Cerebellar nuclear complex (tissue), 1 donor: ENCODE results near the gene HEMK1.
A peak's percentile ranks its signal among the peaks of the same experiment; 100 is the strongest.

Experiments used
- DNase-seq, 2 experiments: peaks; one replicate each; lab custom pipeline; 2025; lab: John Stamatoyannopoulos, UW

HEMK1 gene

GRCh38 chr3:50568947-50569749, at the start of gene HEMK1:
HEMK1 (plus strand) TSS chr3:50569522; CDS start chr3:50571105, 1,583 bp downstream.
- DNase-seq = peak; percentile 11 to 23

- no peak for DNase-seq
Observed at GRCh38 chr3:50520849-50521248, 48.5 kb upstream of the HEMK1 start.

- DNase-seq = no peak
Observed at GRCh38 chr3:50521572-50521971, 47.8 kb upstream of the HEMK1 start.

GRCh38 chr3:50523279-50523811, 46.0 kb upstream of the HEMK1 start:
- DNase-seq = no peak

- DNase-seq = no peak
Observed at GRCh38 chr3:50524746-50525145, 44.6 kb upstream of the HEMK1 start.

- DNase-seq = no peak
Observed at GRCh38 chr3:50525191-50525910, 44.0 kb upstream of the HEMK1 start.

- DNase-seq = no peak
Observed at GRCh38 chr3:50525987-50526386, 43.3 kb upstream of the HEMK1 start.

- DNase-seq = no peak
Observed at GRCh38 chr3:50530001-50530970, 39.0 kb upstream of the HEMK1 start.

- DNase-seq = no peak
Observed at GRCh38 chr3:50531201-50531600, 38.1 kb upstream of the HEMK1 start.

GRCh38 chr3:50532062-50532705, 37.1 kb upstream of the HEMK1 start:
- no peak for DNase-seq

- no peak for DNase-seq
Observed at GRCh38 chr3:50533316-50533715, 36.0 kb upstream of the HEMK1 start.

- DNase-seq = no peak
Observed at GRCh38 chr3:50533807-50534461, 35.4 kb upstream of the HEMK1 start.

- DNase-seq = no peak
Observed at GRCh38 chr3:50534681-50535330, 34.5 kb upstream of the HEMK1 start.

GRCh38 chr3:50536471-50537180, 32.7 kb upstream of the HEMK1 start:
- no peak for DNase-seq

- DNase-seq = no peak
Observed at GRCh38 chr3:50537421-50538129, 31.7 kb upstream of the HEMK1 start.

GRCh38 chr3:50539356-50540286, 29.7 kb upstream of the HEMK1 start:
- DNase-seq = no peak

GRCh38 chr3:50542177-50543034, 26.9 kb upstream of the HEMK1 start:
- DNase-seq = peak in 1 of 2 experiments; percentile 39
